ENCODE measurements around the gene RNASE8. TPM values are rescaled to one million over a fixed set of nuclear protein-coding genes. Genes with fewer than 3 reads are reported as not detected.

Gene RNASE8
- total and polyA plus RNA-seq, 9 donors, result not detected

- Histone ChIP-seq H3K4me3 (no peak overlapping the region), H3K36me3 (no peaks in the 10 kb centered on the region), H3K27ac (no peak overlapping the region), H3K27me3 (no peaks in the 10 kb centered on the region), H3K4me1 (ENCODE audit: insufficient read depth) (no peaks in the 10 kb centered on the region), H3K9me3 (no peaks in the 10 kb centered on the region)
- 37 to 42% (median 39%) methylated on average over 19 of the region's 19 CpGs for WGBS, 3 donors
- TF ChIP-seq CTCF (IDR thresholded peaks at IDR 0.05), result no peak
- peak in 1 of 5 donors; percentile 24 for DNase-seq
- intact Hi-C loops (cut with DNase I), result no loop called here
Observed at GRCh38 chr14:21087294-21088091, 29.9 kb downstream of the RNASE8 start.

DNA sequence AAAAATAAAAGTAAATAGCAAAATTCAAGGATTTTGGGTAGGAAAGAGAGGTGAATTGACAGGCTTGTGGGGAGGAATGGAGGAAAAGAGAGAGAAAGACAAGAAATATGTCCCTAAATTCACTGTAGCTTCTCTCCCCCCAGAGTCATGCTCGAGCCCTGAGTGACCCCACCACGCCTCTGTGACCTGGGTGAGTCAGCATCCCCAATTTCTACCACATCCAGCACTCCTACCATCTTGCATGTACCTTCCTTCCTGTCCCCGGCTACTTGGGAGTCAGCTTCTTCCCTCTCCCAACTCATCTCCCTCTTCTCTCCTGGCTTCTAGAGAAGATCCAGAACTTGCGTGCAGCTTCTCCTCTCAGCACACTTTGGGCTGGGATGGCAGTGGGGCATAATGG, 31.1 kb downstream of the RNASE8 start:
- H3K36me3 ChIP-seq, result no peaks in the 10 kb centered on the region
- no peaks in the 10 kb centered on the region for H3K4me1 ChIP-seq (ENCODE audit: insufficient read depth)
- no peak overlapping the region for H3K4me3 ChIP-seq
- intact Hi-C loops (cut with DNase I), result no loop called here
- WGBS, 3 donors, result 68 to 73% (median 71%) methylated on average over 4 of the region's 4 CpGs
- H3K27me3 ChIP-seq, result no peaks in the 10 kb centered on the region
- peak in 1 of 5 donors; percentile 10 for DNase-seq
- no peaks in the 10 kb centered on the region for H3K9me3 ChIP-seq
- no peak overlapping the region for H3K27ac ChIP-seq
- no peak for TF ChIP-seq CTCF (IDR thresholded peaks at IDR 0.05)
- no peak for TF ChIP-seq POLR2A (IDR thresholded peaks at IDR 0.05)
- no peak for TF ChIP-seq EP300 (IDR thresholded peaks at IDR 0.05)

DNA sequence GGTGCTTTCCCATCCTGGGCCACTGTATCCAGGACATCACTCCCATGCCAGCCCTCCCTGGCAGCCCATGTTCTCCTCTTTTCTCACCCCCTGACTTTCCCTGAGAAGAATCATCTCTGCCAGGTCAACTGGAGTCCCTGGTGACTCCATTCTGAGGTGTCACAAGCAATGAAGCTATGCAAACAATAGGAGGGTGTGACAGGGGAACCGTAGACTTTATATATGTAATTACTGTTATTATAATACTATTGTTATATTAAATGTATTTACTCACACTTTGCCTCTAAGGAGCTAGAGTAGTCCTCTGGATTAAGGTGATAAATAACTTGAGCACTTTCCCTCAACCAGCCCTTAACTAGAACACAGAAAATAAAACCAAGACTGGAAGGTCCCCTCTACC, 31.6 kb downstream of the RNASE8 start:
- Histone ChIP-seq H3K27ac (no peak overlapping the region), H3K4me3 (no peak overlapping the region), H3K36me3 (no peaks in the 10 kb centered on the region), H3K4me1 (ENCODE audit: insufficient read depth) (no peaks in the 10 kb centered on the region), H3K9me3 (no peaks in the 10 kb centered on the region), H3K27me3 (no peaks in the 10 kb centered on the region)
- intact Hi-C loops (cut with DNase I), result no loop called here
- WGBS, 3 donors, result 59 to 61% (median 59%) methylated on average over 1 of the region's 1 CpG
- no peak for DNase-seq
- TF ChIP-seq CTCF (IDR thresholded peaks at IDR 0.05) (no peak), EP300 (IDR thresholded peaks at IDR 0.05) (no peak), POLR2A (IDR thresholded peaks at IDR 0.05) (no peak)

DNA sequence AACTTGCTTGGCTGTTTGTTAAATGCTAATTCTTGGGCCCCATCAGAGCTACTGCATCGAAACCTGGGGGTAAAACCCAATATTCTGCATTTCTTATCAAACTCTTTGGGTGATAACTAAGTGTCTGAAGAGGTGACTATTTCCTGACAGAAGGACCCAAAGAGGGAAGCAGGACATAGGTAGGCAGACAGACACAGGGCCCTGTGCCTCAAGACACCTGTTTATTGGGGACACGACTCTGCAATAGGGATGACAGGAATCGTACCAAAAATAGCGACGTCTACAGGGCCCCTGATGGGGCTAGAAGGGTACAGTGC, 32.2 kb downstream of the RNASE8 start:
- TF ChIP-seq EP300 (IDR thresholded peaks at IDR 0.05), result no peak
- no peak for TF ChIP-seq CTCF (IDR thresholded peaks at IDR 0.05)
- no peak for TF ChIP-seq POLR2A (IDR thresholded peaks at IDR 0.05)
- no peaks in the 10 kb centered on the region for H3K9me3 ChIP-seq
- WGBS, 3 donors, result 83 to 84% (median 84%) methylated on average over 5 of the region's 5 CpGs
- no peak overlapping the region for H3K27ac ChIP-seq
- intact Hi-C loops (cut with DNase I), result loop anchor here in 3 of 4 donors (2.0 to 10.0 kb wide), 4 partner anchors 21 to 405 kb away; partner anchors contain the start of genes ANG (in 1 of the 3) and RNASE4 (in 1 of the 3)
- DNase-seq, result no peak
- H3K36me3 ChIP-seq, result no peaks in the 10 kb centered on the region
- no peaks in the 10 kb centered on the region for H3K4me1 ChIP-seq (ENCODE audit: insufficient read depth)
- no peaks in the 10 kb centered on the region for H3K27me3 ChIP-seq
- H3K4me3 ChIP-seq, result no peak overlapping the region
